H1 (cell line): ENCODE results near the gene DIPK1C. TPM values are rescaled to one million over a fixed set of nuclear protein-coding genes. Genes with fewer than 3 reads are reported as not detected.

Experiments
- CTCF ChIA-PET: fragments of 300-600 bp; sonication (Branson Sonifier 250); formaldehyde crosslinking; loops from one replicate; lab custom pipeline; 2021; ENCODE audit not compliant: partially characterized antibody; lab: Charles Lee
- POLR2A ChIA-PET: fragments of 300-600 bp; sonication (Branson Sonifier 250); formaldehyde crosslinking; loops from one replicate; lab custom pipeline; 2021; ENCODE audit warnings: inconsistent platforms; ENCODE audit not compliant: partially characterized antibody; lab: Charles Lee
- DNase-seq, 2 experiments: peaks; one replicate each; pipeline versions ENCODE4 v3.0.0 to v3.0.0-alpha.2; 2010 to 2022; ENCODE audit warnings: low spot score in 2 of 2, low read depth in 1 of 2, mixed read lengths in 1 of 2
- FAIRE-seq: peaks from 2 replicates; lab custom pipeline; 2011; peaks lifted over from hg19 to GRCh38; lab: Jason Lieb, UNC
- H2AFZ ChIP-seq: 2 replicates; pipeline ENCODE4 v1.8.1; 2012; ENCODE audit warnings: low read length, inconsistent platforms
- H2AK5ac ChIP-seq: 2 replicates; pipeline ENCODE4 v1.6.1; 2013; ENCODE audit warnings: low read depth, low read length
- H2BK120ac ChIP-seq: replicated peaks from 2 replicates; pipeline ENCODE3; 2013; ENCODE audit warnings: low read depth, low read length, inconsistent platforms
- H2BK12ac ChIP-seq: 2 replicates; pipeline ENCODE4 v1.6.1; 2013; ENCODE audit warnings: low read depth, low read length
- H2BK15ac ChIP-seq: 2 replicates; pipeline ENCODE4 v1.6.1; 2013; ENCODE audit warnings: low read length
- H2BK20ac ChIP-seq: 2 replicates; pipeline ENCODE4 v1.6.1; 2013; ENCODE audit warnings: low read length
- H2BK5ac ChIP-seq: 2 replicates; pipeline ENCODE4 v1.6.1; 2013; ENCODE audit warnings: low read depth, low read length
- H3K14ac ChIP-seq: 2 replicates; pipeline ENCODE4 v1.6.1; 2013; ENCODE audit warnings: inconsistent platforms; ENCODE audit not compliant: insufficient read length
- H3K18ac ChIP-seq: 2 replicates; pipeline ENCODE4 v1.6.1; 2013; ENCODE audit warnings: low read length; ENCODE audit errors: extremely low read depth
- H3K23ac ChIP-seq: 2 replicates; pipeline ENCODE4 v1.6.1; 2013; ENCODE audit warnings: inconsistent platforms; ENCODE audit not compliant: insufficient read length
- H3K23me2 ChIP-seq: 2 replicates; pipeline ENCODE4 v1.6.1; 2013; ENCODE audit warnings: low read depth, low read length
- H3K27ac ChIP-seq: 2 replicates; pipeline ENCODE4 v1.6.1; 2011; ENCODE audit warnings: low read depth, low read length, inconsistent platforms
- H3K27me3 ChIP-seq, 4 experiments: replicated peaks in 1 of 4; 1 replicate in 1 of 4; 2 replicates in 3 of 4; pipeline versions ENCODE4 v1.6.1 to v1.8.1; 2011 to 2013; ENCODE audit warnings: low read length in 3 of 4, mild to moderate bottlenecking in 3 of 4, inconsistent platforms in 2 of 4, mixed read lengths in 2 of 4, moderate library complexity in 1 of 4; ENCODE audit not compliant: control insufficient read depth in 3 of 4, insufficient read depth in 3 of 4; ENCODE audit errors: extremely low read depth in 1 of 4
- H3K36me3 ChIP-seq, 4 experiments: 2 replicates each; pipeline versions ENCODE4 v1.6.1 to v1.8.1; 2011 to 2013; ENCODE audit warnings: mild to moderate bottlenecking in 4 of 4, low read length in 3 of 4, moderate library complexity in 2 of 4, control low read depth in 1 of 4, inconsistent platforms in 1 of 4; ENCODE audit not compliant: insufficient read depth in 4 of 4, control insufficient read depth in 2 of 4
- H3K4ac ChIP-seq: replicated peaks from 2 replicates; pipeline ENCODE3; 2013; ENCODE audit warnings: low read length, low read depth, mixed read lengths, inconsistent platforms; ENCODE audit not compliant: insufficient read length
- H3K4me1 ChIP-seq, 4 experiments: replicated peaks in 1 of 4; 1 replicate in 1 of 4; 2 replicates in 3 of 4; pipeline versions ENCODE4 v1.6.1 to v1.8.1; 2011 to 2013; ENCODE audit warnings: low read length in 3 of 4, inconsistent platforms in 2 of 4, mixed read lengths in 1 of 4; ENCODE audit not compliant: insufficient read depth in 4 of 4, control insufficient read depth in 3 of 4
- H3K4me2 ChIP-seq, 2 experiments: 2 replicates each; pipeline versions ENCODE4 v1.6.1 to v1.8.1; 2011 to 2013; ENCODE audit warnings: low read depth in 2 of 2, low read length in 2 of 2, control low read depth in 1 of 2, inconsistent platforms in 1 of 2, mild to moderate bottlenecking in 1 of 2; ENCODE audit not compliant: insufficient read depth in 1 of 2
- H3K4me3 ChIP-seq, 4 experiments: fragments of 200-600, 300-600 bp in 1 of 4; sonication (generic), shearing (Covaris generic), sonication (Bioruptor Twin) in 1 of 4; 2 replicates each; pipeline versions ENCODE4 v1.5.1 to v1.8.1; 2011 to 2016; ENCODE audit warnings: low read length in 4 of 4, low read depth in 3 of 4, control low read depth in 2 of 4, inconsistent platforms in 2 of 4, mild to moderate bottlenecking in 2 of 4, mixed read lengths in 1 of 4, moderate library complexity in 1 of 4; ENCODE audit not compliant: insufficient read depth in 2 of 4; ENCODE audit errors: extremely low read depth in 1 of 4
- H3K56ac ChIP-seq: replicated peaks from 2 replicates; pipeline ENCODE3; 2013; ENCODE audit warnings: low read depth, mild to moderate bottlenecking, mixed read lengths, low read length, inconsistent platforms; ENCODE audit not compliant: insufficient read length
- H3K79me1 ChIP-seq: 2 replicates; pipeline ENCODE4 v1.6.1; 2013; ENCODE audit warnings: low read depth, low read length, control low read depth
- H3K79me2 ChIP-seq, 2 experiments: 2 replicates each; pipeline versions ENCODE4 v1.6.1 to v1.8.1; 2012 to 2013; ENCODE audit warnings: low read length in 2 of 2, mild to moderate bottlenecking in 2 of 2, inconsistent platforms in 1 of 2; ENCODE audit not compliant: insufficient read depth in 2 of 2, control insufficient read depth in 1 of 2
- H3K9ac ChIP-seq, 4 experiments: replicated peaks in 1 of 4; 1 replicate in 1 of 4; 2 replicates in 3 of 4; pipeline versions ENCODE4 v1.6.1 to v1.8.1; 2011 to 2013; ENCODE audit warnings: low read depth in 3 of 4, low read length in 3 of 4, control low read depth in 2 of 4, mild to moderate bottlenecking in 2 of 4, moderate library complexity in 2 of 4, inconsistent platforms in 1 of 4; ENCODE audit errors: extremely low read depth in 1 of 4
- H3K9me3 ChIP-seq, 2 experiments: 2 replicates each; pipeline versions ENCODE4 v1.6.1 to v1.8.1; 2012 to 2013; ENCODE audit warnings: mild to moderate bottlenecking in 2 of 2, moderate library complexity in 2 of 2, control low read depth in 1 of 2, inconsistent platforms in 1 of 2, low read depth in 1 of 2, low read length in 1 of 2, mixed read lengths in 1 of 2; ENCODE audit not compliant: insufficient read depth in 2 of 2
- H4K20me1 ChIP-seq, 2 experiments: replicated peaks in 1 of 2; 2 replicates each; pipeline versions ENCODE3 to v1.8.1; 2011 to 2013; ENCODE audit warnings: inconsistent platforms in 2 of 2, low read length in 2 of 2, mild to moderate bottlenecking in 1 of 2; ENCODE audit not compliant: insufficient read depth in 2 of 2, control insufficient read depth in 1 of 2
- H4K5ac ChIP-seq: 2 replicates; pipeline ENCODE4 v1.6.1; 2013; ENCODE audit warnings: low read length, low read depth, mixed read lengths, inconsistent platforms; ENCODE audit not compliant: insufficient read length
- H4K8ac ChIP-seq: 2 replicates; pipeline ENCODE4 v1.8.0; 2013; ENCODE audit warnings: mild to moderate bottlenecking, moderate library complexity, low read length, inconsistent platforms; ENCODE audit not compliant: insufficient read depth; ENCODE audit errors: extremely low read depth
- H4K91ac ChIP-seq: replicated peaks from 2 replicates; pipeline ENCODE3; 2013; ENCODE audit warnings: low read length, mixed read lengths, inconsistent platforms; ENCODE audit not compliant: insufficient read length
- ASH2L ChIP-seq: fragments of 200-600, 300-600 bp; sonication (generic); IDR thresholded peaks from one replicate; pipeline ENCODE4 v1.7.1; 2017; ENCODE audit warnings: low read length
- ATF2 ChIP-seq: IDR thresholded peaks from 2 replicates; pipeline ENCODE4 v1.6.1; 2012; ENCODE audit warnings: low read length, inconsistent platforms
- RFX5 ChIP-seq: IDR thresholded peaks from 2 replicates; pipeline ENCODE4 v1.6.1; 2011; ENCODE audit warnings: low read depth, low read length, improper control_type of control experiment, borderline replicate concordance
- TAF7 ChIP-seq: optimal IDR thresholded peaks from 2 replicates; pipeline ENCODE3; 2011; ENCODE audit warnings: low read depth, mild to moderate bottlenecking, inconsistent platforms, low read length, moderate library complexity, borderline replicate concordance
- WGBS, 2 experiments: shearing (Covaris generic) in 1 of 2; methylation state at CpG; one replicate each; pipeline versions ENCODE4 v1.1.6 to v1.1.7; 2013 to 2015; ENCODE audit warnings: low lambda C conversion rate in 2 of 2, mixed read lengths in 2 of 2, inconsistent platforms in 1 of 2, low coverage in 1 of 2, missing lambda C conversion rate in 1 of 2; ENCODE audit not compliant: insufficient replicate concordance in 2 of 2, insufficient coverage in 1 of 2, insufficient read length in 1 of 2; ENCODE audit errors: extremely low coverage in 1 of 2, missing lambda C conversion rate in 1 of 2; 5-methylcytosine and 5-hydroxymethylcytosine counted together
- polyA plus RNA-seq, 7 experiments: library from polyadenylated mRNA; depleted of rRNA in 3 of 7; stranded (reverse) in 5 of 7; unstranded in 2 of 7; fragments of >200 nt in 5 of 7; fragments of 200-250 nt in 2 of 7; gene quantifications; 1 replicate in 5 of 7; 2 replicates in 1 of 7; 4 replicates in 1 of 7; pipeline versions ENCODE4 v1.2.1 to v1.2.3, GENCODE V29; 2011 to 2013; ENCODE audit warnings: missing spikeins in 2 of 7, mixed read lengths in 2 of 7
- total RNA-seq: library from RNA; stranded (reverse); fragmentation: NEBNext Ultra II Directional; extraction: Animal tissue kit (Norgen Biotek cat#: 25700); gene quantifications from 2 replicates; pipeline ENCODE4 v1.2.1, GENCODE V29; 2021

The DIPK1C gene
- total and polyA plus RNA-seq, 2 of the 8 experiments (the other 6 are each of a cell fraction or from before 2014, with no cell fraction given) = 0.08 TPM; not detected in 1

GRCh38 chr18:74463254-74463653 is 6.1 kb upstream of the DIPK1C start:
- Histone ChIP-seq H3K56ac (no peak overlapping the region), H3K4ac (no peak overlapping the region), H2BK15ac (no peak overlapping the region), H3K79me2 (no peaks in the 10 kb centered on the region), H2AK5ac (no peak overlapping the region), H3K4me1 (no peaks in the 10 kb centered on the region; a peak in 2 of 7 replicates), H3K9ac (no peak overlapping the region), H3K36me3 (no peaks in the 10 kb centered on the region), H4K8ac (no peak overlapping the region), H2BK5ac (no peak overlapping the region), H3K23me2 (no peaks in the 10 kb centered on the region), H3K4me3 (no peak overlapping the region), H4K5ac (no peak overlapping the region), H2BK120ac (no peak overlapping the region), H2BK20ac (no peak overlapping the region), H4K20me1 (no peaks in the 10 kb centered on the region), H3K9me3 (no peaks in the 10 kb centered on the region; a peak in 1 of 4 replicates), H2BK12ac (no peak overlapping the region), H3K23ac (no peak overlapping the region), H3K27ac (no peak overlapping the region), H3K18ac (no peak overlapping the region), H2AFZ (no peak overlapping the region), H3K27me3 (peaks cover under 1 to 8% (median 6%) of the 10 kb centered on the region in 4 experiments), H3K14ac (no peak overlapping the region), H3K79me1 (no peaks in the 10 kb centered on the region), H3K4me2 (no peak overlapping the region), H4K91ac (no peak overlapping the region)
- ChIA-PET POLR2A (interaction anchor here (1.2 kb wide), 1 partner anchor 33 kb away, joined by 3 read pairs; the partner anchor contains the start of gene CNDP2), CTCF (interaction anchor here (1.0 to 1.1 kb wide), 2 partner anchors 13 to 121 kb away, joined by 3 read pairs; no protein-coding TSS in a partner anchor)
- TF ChIP-seq ASH2L = no peak
- TF ChIP-seq TAF7 = no peak
- TF ChIP-seq ATF2 = no peak
- no peak for TF ChIP-seq RFX5
- DNase-seq (no peak), FAIRE-seq (no peak)
- 89% methylated on average over 8 of the region's 8 CpGs; no CpG with 5 or more reads in 1 of the 2 experiments for WGBS, 2 experiments
